GM19351 (cell line): ENCODE results near the gene EFTUD2.

ENCODE experiments used
- ATAC-seq: cut with Tn5 transposase; IDR thresholded peaks from one replicate; pipeline ENCODE4 v1.9.1; 2021; ENCODE audit warnings: mild to moderate bottlenecking, moderate library complexity; ENCODE audit not compliant: unreplicated experiment

EFTUD2 gene

GRCh38 chr17:44925731-44926697 is 26.8 kb upstream of the EFTUD2 start:
- ATAC-seq = no peak

- no peak for ATAC-seq
Observed at GRCh38 chr17:44924107-44924544, 24.9 kb upstream of the EFTUD2 start.

DNA sequence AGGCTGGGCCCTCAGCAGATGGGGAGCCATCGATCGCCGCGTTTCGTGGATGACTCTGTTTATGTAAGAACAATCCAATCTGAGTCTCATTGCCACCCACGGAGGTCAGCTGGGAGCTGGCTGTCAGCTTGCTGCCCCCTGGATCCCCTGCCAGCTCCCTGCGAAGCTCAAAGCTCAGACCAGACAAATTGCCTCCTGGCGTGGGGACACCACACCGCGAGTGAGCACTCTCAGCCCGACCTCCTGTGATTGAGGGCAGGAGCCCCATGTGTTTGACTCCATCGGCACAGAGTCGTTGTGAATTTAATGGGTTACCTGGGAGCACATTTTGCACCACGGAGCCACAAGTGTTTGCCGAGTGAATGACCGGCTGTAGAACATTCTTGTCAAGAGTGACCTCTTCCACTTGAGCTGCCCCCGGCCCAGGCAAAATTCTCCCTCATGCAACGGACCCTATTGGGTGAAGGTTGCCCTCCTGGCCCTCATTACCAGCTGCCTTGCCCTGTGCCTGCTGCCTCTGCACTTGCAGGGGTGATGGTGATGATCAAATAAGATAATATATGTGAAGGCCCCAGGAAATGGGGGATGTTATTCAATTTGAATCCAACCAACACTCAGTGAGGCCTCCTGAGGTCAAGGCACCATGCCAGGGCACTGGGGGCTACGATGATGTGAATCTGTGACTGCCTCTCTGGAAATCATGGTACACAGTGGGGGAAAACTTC is 23.7 kb upstream of the EFTUD2 start:
- no peak for ATAC-seq

DNA sequence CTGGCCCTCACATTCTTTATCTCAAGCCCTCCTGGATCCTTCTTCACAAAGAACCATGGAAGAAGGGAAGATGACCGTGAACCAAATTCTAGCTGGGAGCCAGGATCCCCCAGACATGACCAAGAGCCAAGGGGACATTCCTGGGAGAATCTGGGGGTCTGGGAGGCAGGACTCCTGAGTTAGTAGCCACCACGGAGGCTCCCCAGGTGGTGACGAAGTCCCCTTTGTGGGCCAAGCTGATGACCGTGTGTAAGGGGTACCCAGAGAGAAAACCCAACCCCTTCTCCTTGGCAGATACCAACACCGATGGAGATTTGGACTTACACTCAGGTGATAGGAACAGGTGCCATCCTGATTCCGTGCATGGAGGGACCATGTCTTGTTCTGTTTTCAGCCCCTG is 22.9 kb upstream of the EFTUD2 start:
- no peak for ATAC-seq

GRCh38 chr17:44921122-44921882 is 22.1 kb upstream of the EFTUD2 start:
- ATAC-seq = no peak

GRCh38 chr17:44920565-44920940 is 21.3 kb upstream of the EFTUD2 start:
- no peak for ATAC-seq

DNA sequence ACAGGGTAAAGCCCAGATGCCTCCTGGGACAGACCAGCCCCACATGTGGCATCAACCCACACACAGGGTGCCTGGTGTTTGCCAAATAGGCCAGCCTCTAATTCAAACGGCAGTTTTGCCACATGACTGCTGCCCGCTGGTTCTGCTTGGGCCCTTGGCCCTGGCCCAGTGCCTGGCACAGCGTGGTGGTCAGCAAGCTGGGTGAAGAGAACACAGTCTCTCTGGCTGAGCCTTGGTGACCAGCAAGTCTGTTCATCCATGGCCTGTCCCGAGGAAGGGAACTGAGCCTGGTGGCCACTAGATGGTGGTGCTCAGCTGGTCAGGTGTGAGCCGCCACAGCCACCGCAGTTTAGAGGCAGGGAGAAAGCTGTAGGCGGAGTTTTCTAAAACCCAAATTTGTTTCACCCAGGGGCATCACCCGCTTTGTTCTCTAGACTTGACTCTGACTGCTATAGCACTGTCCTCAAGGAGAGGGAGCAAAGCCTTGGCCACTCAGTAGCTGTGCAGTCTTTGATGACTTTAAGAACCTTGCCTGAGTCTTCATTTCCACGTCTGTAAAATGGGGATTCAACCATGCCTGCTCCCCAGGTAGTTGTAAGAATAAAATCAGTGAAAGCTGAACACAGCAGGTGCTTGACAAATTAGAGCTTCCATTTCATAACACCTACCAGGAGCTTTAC is 20.8 kb upstream of the EFTUD2 start:
- peak; percentile 63 for ATAC-seq

GRCh38 chr17:44919411-44919810 is 20.2 kb upstream of the EFTUD2 start:
- no peak for ATAC-seq

DNA sequence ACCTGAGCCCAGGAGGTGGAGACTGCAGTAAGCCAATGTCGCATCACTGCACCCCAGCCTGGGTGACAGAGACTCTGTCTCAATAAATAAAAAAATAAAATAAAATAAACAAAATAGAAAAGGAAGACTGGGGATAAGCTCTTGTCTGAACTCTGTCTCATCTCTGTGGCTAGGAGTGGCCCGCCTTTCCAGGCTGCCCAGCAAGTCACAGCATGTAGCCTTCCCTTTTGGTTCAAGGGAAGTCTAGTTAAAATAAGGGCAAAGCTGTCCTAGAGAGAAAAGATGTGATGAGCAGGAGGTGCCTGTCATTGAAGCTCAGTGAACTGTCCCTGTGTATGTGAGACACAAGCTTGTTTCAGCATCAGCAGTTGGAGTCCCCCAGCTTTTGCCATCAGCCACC is 18.8 kb upstream of the EFTUD2 start:
- no peak for ATAC-seq

- ATAC-seq = no peak
Observed at GRCh38 chr17:44917456-44917855, 18.2 kb upstream of the EFTUD2 start.

DNA sequence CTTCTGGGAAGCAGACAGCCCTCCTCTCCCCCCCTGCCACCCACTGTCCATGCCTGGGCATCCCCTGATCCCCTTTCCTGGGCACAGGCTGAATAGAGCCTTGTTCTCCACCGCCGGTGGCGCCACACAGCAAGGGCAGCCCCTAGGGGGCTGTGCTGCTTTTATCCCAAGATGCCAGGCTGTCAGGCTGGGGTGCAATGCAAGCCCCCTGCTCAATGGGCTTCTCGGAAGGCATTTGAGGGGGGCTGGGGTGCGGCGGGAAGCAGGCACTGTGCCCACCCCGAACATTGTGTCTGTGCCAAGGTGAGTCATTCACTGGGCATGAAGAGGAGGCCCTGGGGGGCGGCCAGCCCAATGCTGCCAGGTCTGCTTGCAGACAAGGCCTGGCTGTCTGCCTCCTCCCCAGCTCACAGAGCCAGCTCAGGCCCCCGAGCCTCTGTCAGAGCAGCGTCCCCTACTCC is 17.6 kb upstream of the EFTUD2 start:
- no peak for ATAC-seq

DNA sequence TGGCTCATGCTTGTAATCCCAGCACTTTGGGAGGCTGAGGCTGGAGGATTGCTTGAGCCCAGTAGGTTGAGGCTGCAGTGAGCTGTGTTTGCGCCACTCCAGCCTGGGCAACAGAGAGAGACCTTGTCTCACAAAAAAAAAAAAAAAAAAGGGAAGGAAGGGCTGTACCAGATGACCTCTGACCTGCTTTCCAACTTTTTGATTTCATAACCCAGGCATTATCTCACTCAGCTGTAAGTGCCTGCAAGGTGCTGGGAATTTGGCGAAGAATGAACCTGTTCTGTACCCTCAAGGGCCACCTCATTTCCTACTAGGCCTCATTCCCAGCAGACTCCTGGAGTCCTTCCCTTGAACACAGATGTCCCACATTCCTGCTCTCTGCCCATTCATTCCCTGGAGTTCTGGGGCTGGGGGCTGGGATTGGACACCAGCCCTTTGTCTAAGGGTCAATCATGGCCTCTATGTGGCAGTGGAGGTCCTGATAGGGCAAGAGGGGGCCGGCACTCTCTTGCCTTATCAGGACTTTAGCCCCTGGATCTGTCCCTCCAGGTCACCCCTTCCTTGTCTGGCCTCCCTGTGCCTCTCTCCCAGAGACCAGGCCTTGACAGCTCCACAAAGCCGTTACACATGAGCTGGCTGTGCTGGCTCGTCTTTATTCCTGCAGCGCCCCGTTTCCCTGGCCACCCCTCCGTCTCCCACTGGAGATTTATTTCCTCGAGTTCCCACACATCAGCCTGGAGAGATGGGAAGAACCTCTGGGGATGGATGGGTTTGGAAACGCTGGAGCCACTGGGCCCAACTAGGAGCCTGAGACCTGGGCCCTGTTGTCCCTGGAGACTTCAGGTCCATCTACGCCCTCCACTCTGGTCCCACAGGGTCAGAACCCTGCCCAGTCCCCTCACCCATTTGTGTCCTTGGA is 16.9 kb upstream of the EFTUD2 start:
- no peak for ATAC-seq

DNA sequence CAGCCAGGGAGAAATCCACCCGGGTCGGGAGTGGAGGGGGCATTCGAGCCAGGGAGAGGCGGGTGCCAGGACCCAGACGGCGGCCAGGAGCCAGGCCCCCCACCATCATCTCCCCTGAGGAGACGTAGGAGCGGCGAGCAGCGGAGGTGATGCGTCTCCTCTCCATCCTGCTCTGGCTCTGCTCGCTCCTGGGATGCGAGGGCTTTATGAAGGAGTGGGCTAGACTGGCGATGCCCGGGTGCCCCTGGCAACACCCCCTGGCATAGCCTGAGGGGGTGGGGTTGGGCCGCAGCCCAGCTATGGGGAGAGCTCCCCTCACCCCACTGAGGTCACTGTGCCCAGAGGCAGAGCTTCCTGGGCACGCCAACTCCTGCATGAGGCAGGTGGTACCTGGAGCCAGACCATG is 16.1 kb upstream of the EFTUD2 start, which contains the start of gene GFAP:
Gene GFAP (minus strand): TSS at position 180 of the 406 bp plus-strand sequence. CDS start 14 bp downstream, at position 166.
- no peak for ATAC-seq

DNA sequence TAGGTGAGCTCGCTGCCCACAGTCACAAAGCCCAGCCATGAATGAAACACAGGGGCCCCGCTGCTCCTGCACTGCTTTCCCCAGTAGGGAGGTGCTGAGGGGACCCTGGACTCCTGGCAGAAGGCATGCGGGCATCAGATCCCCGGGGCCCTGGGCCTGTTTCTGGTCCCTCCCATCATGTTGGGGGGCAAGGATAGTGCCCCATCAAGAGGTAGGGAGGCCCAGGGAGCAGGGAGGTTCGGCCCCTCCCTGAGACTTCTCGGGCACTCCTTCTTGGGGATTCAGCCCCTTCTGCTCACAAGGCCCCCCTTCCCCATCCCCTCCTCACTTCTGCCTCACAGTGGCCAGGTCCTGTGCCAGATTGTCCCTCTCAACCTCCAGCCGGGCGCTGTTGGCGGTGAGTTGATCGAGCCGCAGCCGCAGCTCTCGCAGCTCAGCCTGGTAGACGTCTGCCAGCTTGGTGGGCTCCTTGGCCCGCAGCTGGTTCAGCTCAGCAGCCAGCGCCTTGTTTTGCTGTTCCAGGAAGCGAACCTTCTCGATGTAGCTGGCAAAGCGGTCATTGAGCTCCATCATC is 15.5 kb upstream of the EFTUD2 start:
- no peak for ATAC-seq

DNA sequence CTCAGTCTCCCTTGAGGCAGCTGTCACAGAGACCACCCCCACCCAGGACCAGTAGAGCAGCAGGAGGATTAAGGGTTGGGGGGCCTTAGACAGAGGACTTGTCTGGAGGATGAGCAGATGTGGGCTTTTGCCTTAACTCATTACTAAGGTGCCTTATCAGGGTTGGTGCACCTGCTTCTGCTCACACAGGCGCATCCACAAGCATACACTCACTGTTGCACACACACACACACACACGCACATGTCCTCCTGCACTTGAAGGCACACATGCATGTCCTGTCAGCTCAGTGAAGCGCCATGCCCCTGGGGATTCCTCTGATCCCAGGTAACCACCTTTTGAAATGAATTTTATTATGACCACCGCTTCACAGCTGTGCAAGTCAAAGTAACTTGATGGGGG is 14.9 kb upstream of the EFTUD2 start:
- no peak for ATAC-seq

GRCh38 chr17:44913676-44914075 is 14.4 kb upstream of the EFTUD2 start:
- ATAC-seq = no peak

GRCh38 chr17:44912763-44913544 is 13.7 kb upstream of the EFTUD2 start:
- no peak for ATAC-seq
